Measurements from ENCODE around the gene GNE.

GNE gene

GRCh38 chr9:36193023-36193422 is 65.2 kb downstream of the GNE start:
- peak overlapping the region; percentile 78 for H3K4me3 ChIP-seq (ENCODE audit: low read depth, low read length)
- no peak for TF ChIP-seq CTCF (conservative IDR thresholded peaks at IDR 0.05; ENCODE audit: low read depth, low read length)
- DNase-seq (ENCODE audit: low read depth) = peak; percentile 32

GRCh38 chr9:36192196-36192595 is 66.1 kb downstream of the GNE start:
- H3K4me3 ChIP-seq (ENCODE audit: low read depth, low read length) = peak overlapping the region; percentile 78
- peak; percentile 22 for DNase-seq (ENCODE audit: low read depth)
- no peak for TF ChIP-seq CTCF (conservative IDR thresholded peaks at IDR 0.05; ENCODE audit: low read depth, low read length)

GRCh38 chr9:36191686-36192085 is 66.6 kb downstream of the GNE start:
- peak; percentile 27 for DNase-seq (ENCODE audit: low read depth)
- no peak for TF ChIP-seq CTCF (conservative IDR thresholded peaks at IDR 0.05; ENCODE audit: low read depth, low read length)
- peak overlapping the region; percentile 78 for H3K4me3 ChIP-seq (ENCODE audit: low read depth, low read length)

GRCh38 chr9:36191290-36191645 is 67.0 kb downstream of the GNE start:
- peak overlapping the region; percentile 78 for H3K4me3 ChIP-seq (ENCODE audit: low read depth, low read length)
- TF ChIP-seq CTCF (conservative IDR thresholded peaks at IDR 0.05; ENCODE audit: low read depth, low read length) = no peak
- DNase-seq (ENCODE audit: low read depth) = peak; percentile 41

GRCh38 chr9:36190388-36191289 is 67.6 kb downstream of the GNE start, which contains the start of gene CLTA:
Gene CLTA, plus strand, starts transcription at chr9:36190921. Its CDS starts 136 bp downstream, at chr9:36191057.
- peak; percentile 59 for TF ChIP-seq CTCF (conservative IDR thresholded peaks at IDR 0.05; ENCODE audit: low read depth, low read length)
- peak within 1 kb of the TSS; percentile 78 for H3K4me3 ChIP-seq (ENCODE audit: low read depth, low read length)
- peak; percentile 99 for DNase-seq (ENCODE audit: low read depth)

GRCh38 chr9:36189976-36190375 is 68.3 kb downstream of the GNE start:
- no peak for TF ChIP-seq CTCF (conservative IDR thresholded peaks at IDR 0.05; ENCODE audit: low read depth, low read length)
- DNase-seq (ENCODE audit: low read depth) = no peak

GRCh38 chr9:36188212-36188611 is 70.0 kb downstream of the GNE start:
- no peak overlapping the region for H3K4me3 ChIP-seq (ENCODE audit: low read depth, low read length)
- DNase-seq (ENCODE audit: low read depth) = no peak
- no peak for TF ChIP-seq CTCF (conservative IDR thresholded peaks at IDR 0.05; ENCODE audit: low read depth, low read length)

More at GRCh38 chr9:36189976-36190375, 68.3 kb downstream of the GNE start:
- H3K4me3 ChIP-seq (ENCODE audit: low read depth, low read length) = peak overlapping the region; percentile 78

Measured in choroid plexus epithelial cell (primary cell).